ENCODE results near the gene KLK11.

- TF ChIP-seq YBX1 (IDR thresholded peaks at IDR 0.05) (no peak), MXI1 (IDR thresholded peaks at IDR 0.05; ENCODE audit: low read depth, low read length) (no peak), POLR2AphosphoS5 (IDR thresholded peaks at IDR 0.05; ENCODE audit: low read length) (no peak), HCFC1 (IDR thresholded peaks at IDR 0.05; ENCODE audit: low read length) (no peak), POLR2A (IDR thresholded peaks at IDR 0.05; ENCODE audit: low read depth, low read length) (no peak), KDM1A (IDR thresholded peaks at IDR 0.05; ENCODE audit: borderline replicate concordance) (no peak), SIN3A (IDR thresholded peaks at IDR 0.05; ENCODE audit: low read depth, low read length) (no peak)
These were observed 1.5 kb upstream of the KLK11 start for GRCh38 chr19:51027873-51028272.
